ENCODE data around the gene MASTL.

GRCh38 chr10:27158421-27158820, 3.3 kb downstream of the MASTL start:
- TF ChIP-seq CTCF (IDR thresholded peaks at IDR 0.05) (no peak), ZFX (IDR thresholded peaks at IDR 0.05; ENCODE audit: borderline replicate concordance) (no peak)
